ENCODE results near the gene CCDC120.
A peak's percentile ranks its signal among the peaks of the same experiment; 100 is the strongest.

CCDC120 gene

GRCh38 chrX:49064303-49064702, 5.5 kb downstream of the CCDC120 start:
- Histone ChIP-seq H3K27me3 (ENCODE audit: control insufficient read depth in 1 of 2, insufficient read depth in 2 of 2, low read length in 2 of 2) (no peaks in the 10 kb centered on the region), H3K36me3 (ENCODE audit: insufficient read depth, low read length) (no peaks in the 10 kb centered on the region), H3K9ac (ENCODE audit: low read length) (no peak overlapping the region), H3K27ac (ENCODE audit: low read depth, low read length) (no peak overlapping the region), H3K9me3 (ENCODE audit: low read length) (no peaks in the 10 kb centered on the region), H3K4me3 (ENCODE audit: low read depth in 1 of 2, low read length in 2 of 2) (no peak overlapping the region), H3K4me1 (ENCODE audit: insufficient read depth, low read length) (no peaks in the 10 kb centered on the region)

GRCh38 chrX:49064735-49065134, 5.9 kb downstream of the CCDC120 start:
- H3K4me1 ChIP-seq (ENCODE audit: insufficient read depth, low read length) = no peaks in the 10 kb centered on the region
- no peak overlapping the region for H3K4me3 ChIP-seq (ENCODE audit: low read depth in 1 of 2, low read length in 2 of 2)
- H3K9ac ChIP-seq (ENCODE audit: low read length) = no peak overlapping the region
- H3K36me3 ChIP-seq (ENCODE audit: insufficient read depth, low read length) = no peaks in the 10 kb centered on the region
- H3K27ac ChIP-seq (ENCODE audit: low read depth, low read length) = no peak overlapping the region
- H3K9me3 ChIP-seq (ENCODE audit: low read length) = no peaks in the 10 kb centered on the region
- no peaks in the 10 kb centered on the region for H3K27me3 ChIP-seq (ENCODE audit: control insufficient read depth in 1 of 2, insufficient read depth in 2 of 2, low read length in 2 of 2)

- Histone ChIP-seq H3K4me3 (ENCODE audit: low read depth in 1 of 2, low read length in 2 of 2) (no peak overlapping the region), H3K27me3 (ENCODE audit: control insufficient read depth in 1 of 2, insufficient read depth in 2 of 2, low read length in 2 of 2) (no peaks in the 10 kb centered on the region), H3K4me1 (ENCODE audit: insufficient read depth, low read length) (no peaks in the 10 kb centered on the region), H3K9ac (ENCODE audit: low read length) (no peak overlapping the region), H3K9me3 (ENCODE audit: low read length) (no peaks in the 10 kb centered on the region), H3K27ac (ENCODE audit: low read depth, low read length) (no peak overlapping the region), H3K36me3 (ENCODE audit: insufficient read depth, low read length) (no peaks in the 10 kb centered on the region)
Observed at GRCh38 chrX:49066278-49066677, 7.5 kb downstream of the CCDC120 start.

- H3K9ac ChIP-seq (ENCODE audit: low read length) = no peak overlapping the region
- no peaks in the 10 kb centered on the region for H3K27me3 ChIP-seq (ENCODE audit: control insufficient read depth in 1 of 2, insufficient read depth in 2 of 2, low read length in 2 of 2)
- H3K4me3 ChIP-seq (ENCODE audit: low read depth in 1 of 2, low read length in 2 of 2) = no peak overlapping the region
- H3K9me3 ChIP-seq (ENCODE audit: low read length) = no peaks in the 10 kb centered on the region
- no peak overlapping the region for H3K27ac ChIP-seq (ENCODE audit: low read depth, low read length)
- no peaks in the 10 kb centered on the region for H3K4me1 ChIP-seq (ENCODE audit: insufficient read depth, low read length)
- no peaks in the 10 kb centered on the region for H3K36me3 ChIP-seq (ENCODE audit: insufficient read depth, low read length)
Observed at GRCh38 chrX:49066690-49067089, 7.9 kb downstream of the CCDC120 start.

- no peaks in the 10 kb centered on the region for H3K27me3 ChIP-seq (ENCODE audit: control insufficient read depth in 1 of 2, insufficient read depth in 2 of 2, low read length in 2 of 2)
Observed at GRCh38 chrX:49067285-49068120, 8.7 kb downstream of the CCDC120 start.

GRCh38 chrX:49069038-49069437, 10.2 kb downstream of the CCDC120 start:
- Histone ChIP-seq H3K9me3 (ENCODE audit: low read length) (no peaks in the 10 kb centered on the region), H3K36me3 (ENCODE audit: insufficient read depth, low read length) (no peaks in the 10 kb centered on the region), H3K9ac (ENCODE audit: low read length) (no peak overlapping the region), H3K27me3 (ENCODE audit: control insufficient read depth in 1 of 2, insufficient read depth in 2 of 2, low read length in 2 of 2) (peaks cover 0 to 6% of the 10 kb centered on the region in 2 donors), H3K4me1 (ENCODE audit: insufficient read depth, low read length) (peaks cover 5% of the 10 kb centered on the region), H3K27ac (ENCODE audit: low read depth, low read length) (no peak overlapping the region), H3K4me3 (ENCODE audit: low read depth in 1 of 2, low read length in 2 of 2) (no peak overlapping the region)

More at GRCh38 chrX:49067285-49068120, 8.7 kb downstream of the CCDC120 start:
- Histone ChIP-seq H3K36me3 (ENCODE audit: insufficient read depth, low read length) (no peaks in the 10 kb centered on the region), H3K4me3 (ENCODE audit: low read depth in 1 of 2, low read length in 2 of 2) (no peak overlapping the region), H3K27ac (ENCODE audit: low read depth, low read length) (no peak overlapping the region), H3K9ac (ENCODE audit: low read length) (no peak overlapping the region), H3K4me1 (ENCODE audit: insufficient read depth, low read length) (no peaks in the 10 kb centered on the region), H3K9me3 (ENCODE audit: low read length) (no peaks in the 10 kb centered on the region)

GRCh38 chrX:49070988-49071387, 12.2 kb downstream of the CCDC120 start:
- H3K27me3 ChIP-seq (ENCODE audit: control insufficient read depth in 1 of 2, insufficient read depth in 2 of 2, low read length in 2 of 2) = peaks cover 0 to 7% of the 10 kb centered on the region in 2 donors
- H3K9me3 ChIP-seq (ENCODE audit: low read length) = no peaks in the 10 kb centered on the region
- peaks cover 5% of the 10 kb centered on the region for H3K36me3 ChIP-seq (ENCODE audit: insufficient read depth, low read length)
- H3K27ac ChIP-seq (ENCODE audit: low read depth, low read length) = no peak overlapping the region
- no peak overlapping the region for H3K4me3 ChIP-seq (ENCODE audit: low read depth in 1 of 2, low read length in 2 of 2)
- H3K4me1 ChIP-seq (ENCODE audit: insufficient read depth, low read length) = peaks cover 9% of the 10 kb centered on the region
- H3K9ac ChIP-seq (ENCODE audit: low read length) = no peak overlapping the region

GRCh38 chrX:49071877-49072711, 13.3 kb downstream of the CCDC120 start:
- H3K36me3 ChIP-seq (ENCODE audit: insufficient read depth, low read length) = peaks cover 14% of the 10 kb centered on the region
- H3K9ac ChIP-seq (ENCODE audit: low read length) = no peak overlapping the region
- H3K27ac ChIP-seq (ENCODE audit: low read depth, low read length) = peak overlapping the region; percentile 48
- peak overlapping the region; percentile 36 to 70 for H3K4me3 ChIP-seq (ENCODE audit: low read depth in 1 of 2, low read length in 2 of 2)
- peaks cover 9% of the 10 kb centered on the region for H3K4me1 ChIP-seq (ENCODE audit: insufficient read depth, low read length)
- H3K27me3 ChIP-seq (ENCODE audit: control insufficient read depth in 1 of 2, insufficient read depth in 2 of 2, low read length in 2 of 2) = peaks cover 0 to 7% of the 10 kb centered on the region in 2 donors
- H3K9me3 ChIP-seq (ENCODE audit: low read length) = no peaks in the 10 kb centered on the region

- Histone ChIP-seq H3K4me1 (ENCODE audit: insufficient read depth, low read length) (peaks cover 9% of the 10 kb centered on the region), H3K9ac (ENCODE audit: low read length) (peak overlapping the region; percentile 11), H3K9me3 (ENCODE audit: low read length) (no peaks in the 10 kb centered on the region), H3K27me3 (ENCODE audit: control insufficient read depth in 1 of 2, insufficient read depth in 2 of 2, low read length in 2 of 2) (peaks cover 0 to 7% of the 10 kb centered on the region in 2 donors), H3K27ac (ENCODE audit: low read depth, low read length) (no peak overlapping the region), H3K36me3 (ENCODE audit: insufficient read depth, low read length) (peaks cover 20% of the 10 kb centered on the region), H3K4me3 (ENCODE audit: low read depth in 1 of 2, low read length in 2 of 2) (peak overlapping the region in 1 of 2 donors; percentile 70)
Observed at GRCh38 chrX:49072712-49073095, 13.9 kb downstream of the CCDC120 start.

- Histone ChIP-seq H3K27me3 (ENCODE audit: control insufficient read depth in 1 of 2, insufficient read depth in 2 of 2, low read length in 2 of 2) (peaks cover 0 to 7% of the 10 kb centered on the region in 2 donors), H3K36me3 (ENCODE audit: insufficient read depth, low read length) (peaks cover 23% of the 10 kb centered on the region), H3K4me1 (ENCODE audit: insufficient read depth, low read length) (peaks cover 13% of the 10 kb centered on the region), H3K4me3 (ENCODE audit: low read depth in 1 of 2, low read length in 2 of 2) (peak within 1 kb of the TSS; percentile 42 to 70), H3K9ac (ENCODE audit: low read length) (peak within 1 kb of the TSS; percentile 11), H3K27ac (ENCODE audit: low read depth, low read length) (peak within 1 kb of the TSS; percentile 75), H3K9me3 (ENCODE audit: low read length) (no peaks in the 10 kb centered on the region)
Observed at GRCh38 chrX:49073601-49074575, 15.1 kb downstream of the CCDC120 start, which contains the start of gene PRAF2. TSS of gene PRAF2 (minus strand) at chrX:49074002. CDS start at chrX:49073987, 15 bp downstream.

Measured in muscle layer of colon (tissue), 2 donors.